HAP-1 (cell line): Measurements from ENCODE around the gene SYK.

Experiments
- DNase-seq, 2 experiments: peaks; one replicate each; pipeline ENCODE4 v3.0.0-alpha.2; 2016 to 2020; ENCODE audit warnings: low spot score in 2 of 2
- H3K27me3 ChIP-seq: fragments of 250-450 bp; sonication (Bioruptor Pico); 2 replicates; pipeline ENCODE4 v1.5.1; 2020; ENCODE audit warnings: low read depth, mild to moderate bottlenecking, moderate library complexity
- H3K36me3 ChIP-seq: fragments of 250-450 bp; sonication (Bioruptor Pico); replicated peaks from 2 replicates; pipeline ENCODE4 v1.5.1; 2020; ENCODE audit warnings: mild to moderate bottlenecking
- H3K4me1 ChIP-seq: fragments of 250-450 bp; sonication (Bioruptor Pico); 2 replicates; pipeline ENCODE4 v1.5.1; 2020; ENCODE audit warnings: mild to moderate bottlenecking
- H3K4me3 ChIP-seq: fragments of 250-450 bp; sonication (Bioruptor Pico); 2 replicates; pipeline ENCODE4 v1.5.1; 2020; ENCODE audit warnings: mild to moderate bottlenecking, moderate library complexity
- H3K9me3 ChIP-seq: fragments of 250-450 bp; sonication (Bioruptor Pico); 2 replicates; pipeline ENCODE4 v1.5.1; 2020; ENCODE audit warnings: mild to moderate bottlenecking, moderate library complexity
- in situ Hi-C: fragments of 300-500 bp; cut with MboI; formaldehyde crosslinking; loops from 3 replicates; pipeline ENCODE4 v1.14.3; 2020; ENCODE audit warnings: low sequenced_read_pairs, inconsistent platforms, mixed read lengths

SYK gene

DNA sequence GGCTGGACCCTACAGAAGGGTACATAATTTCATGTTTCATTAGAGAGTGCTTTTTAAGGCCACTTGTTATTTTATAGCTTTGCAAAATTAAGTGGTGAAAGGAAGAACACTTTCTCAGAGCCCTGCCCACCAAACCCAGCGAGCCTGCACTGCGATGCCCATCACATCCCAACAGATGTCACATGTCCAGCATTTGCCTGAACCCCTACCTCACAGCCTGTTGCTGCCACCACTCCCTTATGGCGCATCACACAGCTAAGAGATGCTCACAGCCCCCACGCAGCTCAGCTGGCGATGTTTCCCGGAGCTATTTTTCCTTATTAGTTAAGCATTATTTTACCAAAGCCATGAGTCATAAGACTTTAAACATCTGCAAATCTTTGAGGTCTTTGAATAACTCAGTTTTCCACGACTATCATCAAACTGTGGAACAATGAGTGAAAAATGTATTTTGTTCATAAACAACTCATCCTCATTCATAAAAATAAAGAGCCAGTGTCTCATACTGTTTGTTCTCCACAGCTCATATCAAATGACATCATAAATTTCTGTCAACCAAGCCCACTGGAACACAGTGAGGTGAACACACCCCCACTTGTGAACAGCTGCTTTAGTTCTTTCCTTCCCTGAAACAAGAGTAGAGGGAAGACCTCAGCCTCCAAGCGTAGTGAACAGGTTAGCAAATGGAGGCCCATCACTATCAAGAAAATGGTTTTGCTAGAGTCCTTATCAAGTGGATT is 104.9 kb downstream of the SYK start:
- in situ Hi-C loops, result loop anchor here (25.0 kb wide), 1 partner anchor 506 kb away; the partner anchor contains the start of gene NFIL3
- Histone ChIP-seq H3K36me3 (no peaks in the 10 kb centered on the region), H3K9me3 (peaks cover 4% of the 10 kb centered on the region; the same call in 1 of the 2 replicates), H3K4me1 (no peaks in the 10 kb centered on the region), H3K4me3 (no peak overlapping the region), H3K27me3 (no peaks in the 10 kb centered on the region)
- no peak for DNase-seq

DNA sequence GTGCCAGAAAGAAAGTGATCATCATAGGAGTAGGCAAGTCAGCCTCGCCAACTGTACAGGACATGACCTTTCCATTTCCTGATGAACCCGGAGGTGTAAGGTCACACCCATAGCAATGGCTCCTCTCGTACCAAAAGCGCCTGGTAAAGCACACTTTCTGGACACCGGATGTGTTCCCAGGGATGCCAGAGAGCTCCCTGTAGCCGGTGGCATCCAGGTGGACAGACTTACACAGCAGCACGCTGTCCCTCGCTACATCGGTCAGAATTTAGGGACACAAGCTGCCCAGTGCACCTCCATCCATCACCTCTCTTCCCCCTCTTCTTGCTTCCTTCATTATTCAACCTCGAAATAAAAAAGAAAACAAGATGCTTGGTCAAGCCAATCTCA is 105.4 kb downstream of the SYK start:
- peaks cover 4% of the 10 kb centered on the region; the same call in 1 of the 2 replicates for H3K9me3 ChIP-seq
- H3K4me3 ChIP-seq, result no peak overlapping the region
- no peaks in the 10 kb centered on the region for H3K36me3 ChIP-seq
- H3K27me3 ChIP-seq, result no peaks in the 10 kb centered on the region
- in situ Hi-C loops, result loop anchor here (25.0 kb wide), 1 partner anchor 505 kb away; the partner anchor contains the start of gene NFIL3
- DNase-seq, result no peak
- H3K4me1 ChIP-seq, result no peaks in the 10 kb centered on the region

DNA sequence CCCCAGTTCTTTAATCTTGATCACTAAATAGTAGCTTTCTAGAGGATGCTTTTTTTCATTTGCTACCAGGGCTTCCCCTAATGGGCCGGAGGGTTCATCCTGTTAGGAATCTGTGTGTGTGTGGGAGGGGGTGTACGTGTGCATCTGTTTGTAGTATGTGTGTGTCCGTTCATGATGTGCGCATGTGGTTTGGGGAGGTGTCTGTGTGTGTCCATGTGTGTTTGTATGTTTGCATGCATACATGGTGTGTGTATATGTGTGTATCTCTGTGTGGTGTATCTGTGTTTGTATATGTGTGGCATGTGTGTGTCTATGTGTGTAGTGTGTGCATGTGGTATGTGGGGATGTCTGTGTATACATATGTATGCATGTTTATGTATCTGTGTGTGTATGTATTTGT is 106.2 kb downstream of the SYK start:
- H3K9me3 ChIP-seq, result no peaks in the 10 kb centered on the region
- H3K4me1 ChIP-seq, result no peaks in the 10 kb centered on the region
- H3K4me3 ChIP-seq, result no peak overlapping the region
- DNase-seq, result no peak
- no peaks in the 10 kb centered on the region for H3K36me3 ChIP-seq
- H3K27me3 ChIP-seq, result no peaks in the 10 kb centered on the region
- in situ Hi-C loops, result loop anchor here (25.0 kb wide), 1 partner anchor 505 kb away; the partner anchor contains the start of gene NFIL3

DNA sequence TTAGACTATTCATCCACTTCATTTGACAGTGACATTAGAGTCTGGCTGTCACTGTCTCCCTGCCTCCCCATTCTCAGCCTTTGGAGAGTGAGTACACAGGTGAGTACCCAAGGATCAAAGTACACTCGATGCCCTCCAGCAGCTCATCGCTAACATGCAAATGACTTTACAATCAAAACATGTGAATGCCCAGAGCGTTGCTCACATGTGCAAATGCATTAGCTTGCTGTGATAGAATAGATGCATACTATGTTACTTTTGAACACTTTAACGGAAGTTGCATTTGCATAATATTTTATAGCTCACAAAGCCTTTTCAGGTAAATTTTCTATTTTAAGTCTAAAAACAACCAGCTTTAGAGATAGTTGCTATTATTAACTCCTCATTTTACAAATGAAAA is 107.6 kb downstream of the SYK start:
- Histone ChIP-seq H3K4me1 (no peaks in the 10 kb centered on the region), H3K36me3 (no peaks in the 10 kb centered on the region), H3K9me3 (no peaks in the 10 kb centered on the region), H3K4me3 (no peak overlapping the region), H3K27me3 (no peaks in the 10 kb centered on the region)
- in situ Hi-C loops, result loop anchor here (25.0 kb wide), 1 partner anchor 503 kb away; the partner anchor contains the start of gene NFIL3
- no peak for DNase-seq

DNA sequence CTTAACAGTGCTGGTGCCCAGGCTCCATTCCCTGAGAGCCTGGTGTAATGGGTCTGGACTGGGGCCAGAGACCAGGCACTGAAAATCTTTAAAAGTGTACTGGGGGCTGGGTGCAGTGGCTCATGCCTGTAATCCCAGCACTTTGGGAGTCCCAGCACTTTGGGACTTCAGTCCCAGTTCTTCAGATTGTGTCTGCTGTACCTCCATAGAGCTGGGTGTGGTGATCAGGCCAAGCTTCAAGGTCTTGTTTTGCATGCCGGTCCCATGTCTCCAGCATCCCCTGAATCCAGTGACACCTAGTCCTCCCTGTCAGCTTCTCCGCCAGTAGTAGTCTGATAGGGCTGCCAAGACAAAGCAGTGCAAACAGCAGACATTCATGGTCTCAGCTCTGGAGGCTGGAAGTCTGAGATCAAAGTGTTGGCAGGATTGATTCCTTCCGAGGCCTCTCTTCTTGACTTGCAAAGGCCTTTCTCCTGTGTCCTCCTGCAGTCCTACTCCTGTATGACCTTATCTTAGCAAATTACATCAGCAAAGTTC is 108.2 kb downstream of the SYK start:
- H3K4me1 ChIP-seq, result no peaks in the 10 kb centered on the region

DNA sequence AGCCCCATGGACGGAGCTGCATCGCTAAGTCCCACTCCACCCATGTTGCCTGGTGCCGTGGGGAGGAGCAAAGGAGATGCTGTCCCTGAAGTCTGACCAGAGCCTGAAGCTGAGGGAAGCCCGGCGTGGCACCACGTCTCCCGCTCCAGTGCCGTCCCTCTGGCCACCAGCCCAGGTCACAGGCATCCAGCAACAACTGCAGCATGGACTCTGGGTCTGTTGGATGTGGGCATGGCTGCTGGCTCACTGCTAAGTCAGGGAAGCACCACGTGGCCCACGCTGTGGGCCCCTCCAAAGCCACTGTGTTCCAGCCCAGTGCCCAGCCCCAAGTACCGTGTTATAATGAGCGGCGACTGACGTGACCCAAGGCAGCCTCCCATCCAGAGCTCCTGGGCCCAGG is 112.6 kb downstream of the SYK start:
- in situ Hi-C loops, result loop anchor here (10.0 to 25.0 kb wide), 2 partner anchors 498 to 811 kb away; partner anchors contain the start of gene NFIL3
- DNase-seq, result no peak
- Histone ChIP-seq H3K4me1 (no peaks in the 10 kb centered on the region), H3K9me3 (no peaks in the 10 kb centered on the region), H3K36me3 (no peaks in the 10 kb centered on the region), H3K4me3 (no peak overlapping the region), H3K27me3 (no peaks in the 10 kb centered on the region)

More for the DNA sequence above, 108.2 kb downstream of the SYK start:
- no peaks in the 10 kb centered on the region for H3K27me3 ChIP-seq
- H3K4me3 ChIP-seq, result no peak overlapping the region
- no peak for DNase-seq
- in situ Hi-C loops, result loop anchor here (10.0 to 25.0 kb wide), 2 partner anchors 502 to 815 kb away; partner anchors contain the start of gene NFIL3
- no peaks in the 10 kb centered on the region for H3K36me3 ChIP-seq
- H3K9me3 ChIP-seq, result no peaks in the 10 kb centered on the region

DNA sequence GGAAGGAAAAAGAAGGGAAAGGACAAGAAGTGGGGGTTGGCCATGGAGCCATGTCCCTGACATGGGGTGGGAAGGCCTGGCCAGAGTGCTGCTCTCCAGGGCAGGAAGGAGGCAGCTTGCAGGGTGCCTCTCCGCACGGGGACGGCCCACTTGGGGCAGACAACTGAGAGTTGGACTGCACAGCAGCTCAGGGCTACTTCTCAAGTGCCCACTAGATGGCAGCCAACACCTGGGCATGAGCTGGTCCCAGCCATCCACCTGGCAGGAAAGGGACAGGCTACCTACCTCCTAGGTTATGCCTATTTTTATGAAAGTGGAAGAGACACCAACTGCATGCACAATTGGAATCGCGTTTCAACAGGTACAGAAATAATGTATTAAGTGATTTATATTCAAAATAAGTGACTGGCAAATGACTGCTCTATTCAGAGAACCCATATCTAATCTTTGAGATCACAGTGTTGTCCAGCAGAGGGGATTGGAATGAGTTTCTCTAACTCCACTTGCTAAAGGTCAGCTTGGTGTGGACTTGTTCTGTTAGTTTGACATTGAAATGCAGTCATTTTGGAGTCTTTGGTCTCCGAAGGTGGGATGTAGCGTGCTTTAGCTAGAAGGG is 113.4 kb downstream of the SYK start:
- H3K27me3 ChIP-seq, result no peaks in the 10 kb centered on the region
- DNase-seq, result peak; percentile 52 to 80
- H3K9me3 ChIP-seq, result no peaks in the 10 kb centered on the region
- H3K4me1 ChIP-seq, result no peaks in the 10 kb centered on the region
- no peak overlapping the region for H3K4me3 ChIP-seq
- in situ Hi-C loops, result loop anchor here (5.0 to 25.0 kb wide), 3 partner anchors 497 to 810 kb away; partner anchors contain the start of gene NFIL3
- no peaks in the 10 kb centered on the region for H3K36me3 ChIP-seq

DNA sequence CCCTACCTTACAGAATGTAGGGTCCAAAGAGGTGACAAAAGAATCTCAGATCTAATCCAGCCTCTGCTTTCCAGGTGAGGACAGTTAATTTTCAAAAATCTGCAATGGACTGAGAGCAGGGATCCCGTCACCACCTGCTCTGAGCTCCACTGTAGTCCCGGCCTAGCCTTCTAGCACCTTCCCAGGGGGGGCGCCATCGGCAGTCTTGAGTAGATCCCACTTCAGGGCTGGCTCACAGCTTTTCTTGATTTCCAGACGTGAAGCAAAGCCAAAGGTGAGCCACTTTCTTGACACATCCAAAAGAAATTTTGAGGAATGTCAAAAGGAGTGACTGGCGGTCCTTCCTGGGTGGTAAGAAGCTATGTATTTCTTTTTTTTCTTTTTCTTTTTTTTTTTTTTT is 114.1 kb downstream of the SYK start:
- Histone ChIP-seq H3K27me3 (no peaks in the 10 kb centered on the region), H3K4me3 (no peak overlapping the region), H3K9me3 (no peaks in the 10 kb centered on the region), H3K4me1 (no peaks in the 10 kb centered on the region), H3K36me3 (no peaks in the 10 kb centered on the region)
- DNase-seq, result peak in 1 of 2 experiments; percentile 61
- in situ Hi-C loops, result loop anchor here (5.0 to 25.0 kb wide), 3 partner anchors 497 to 809 kb away; partner anchors contain the start of gene NFIL3

DNA sequence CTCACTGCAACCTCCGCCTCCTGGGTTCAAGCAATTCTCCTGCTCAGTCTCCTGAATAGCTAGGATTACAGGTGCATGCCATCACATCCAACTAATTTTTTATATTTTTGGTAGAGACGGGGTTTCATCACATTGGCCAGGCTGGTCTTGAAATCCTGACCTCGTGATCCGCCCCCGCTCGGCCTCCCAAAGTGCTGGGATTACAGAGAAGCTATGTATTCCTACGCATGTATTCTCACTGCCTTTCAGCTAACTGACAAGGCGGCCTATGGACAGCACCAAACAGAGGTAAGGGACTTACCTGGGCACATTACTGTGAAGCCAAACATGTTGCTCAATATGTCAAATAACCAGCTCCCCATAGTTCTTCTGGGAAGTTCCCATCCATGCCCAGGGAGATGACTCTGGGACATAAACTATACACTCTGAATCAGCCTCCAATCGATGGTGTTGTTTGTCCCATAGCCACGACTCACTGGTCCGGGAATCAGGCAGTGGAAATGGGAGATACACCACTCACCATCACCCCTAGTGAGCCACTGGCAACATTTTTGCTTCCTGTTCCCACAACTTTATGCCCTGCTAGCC is 114.6 kb downstream of the SYK start:
- in situ Hi-C loops, result loop anchor here (5.0 to 25.0 kb wide), 3 partner anchors 496 to 809 kb away; partner anchors contain the start of gene NFIL3
- H3K36me3 ChIP-seq, result no peaks in the 10 kb centered on the region
- H3K27me3 ChIP-seq, result no peaks in the 10 kb centered on the region
- no peaks in the 10 kb centered on the region for H3K4me1 ChIP-seq
- DNase-seq, result no peak
- H3K9me3 ChIP-seq, result no peaks in the 10 kb centered on the region
- H3K4me3 ChIP-seq, result no peak overlapping the region

DNA sequence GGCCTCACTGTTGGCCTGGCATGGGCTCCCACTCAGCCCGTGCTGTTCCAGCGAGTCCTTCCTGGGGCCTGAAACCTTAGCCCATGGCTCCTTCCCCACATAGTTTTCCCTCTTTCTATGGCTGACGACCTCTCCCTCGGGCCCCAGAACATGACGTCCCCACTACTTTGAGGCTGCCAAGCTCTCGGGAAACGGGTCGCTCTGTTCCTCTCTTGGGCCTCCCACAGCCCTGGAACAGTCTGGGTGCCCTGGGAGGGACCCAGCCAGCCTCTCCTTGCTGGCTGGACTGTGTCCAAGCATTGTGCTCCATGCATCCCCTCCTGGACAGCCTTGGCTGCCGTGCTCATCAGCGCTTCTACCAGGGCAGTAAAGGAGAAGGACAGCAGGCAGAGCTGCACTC is 118.3 kb downstream of the SYK start:
- no peaks in the 10 kb centered on the region for H3K9me3 ChIP-seq
- in situ Hi-C loops, result loop anchor here (5.0 to 25.0 kb wide), 3 partner anchors 492 to 805 kb away; partner anchors contain the start of gene NFIL3
- no peaks in the 10 kb centered on the region for H3K4me1 ChIP-seq
- no peak overlapping the region for H3K4me3 ChIP-seq
- H3K36me3 ChIP-seq, result no peaks in the 10 kb centered on the region
- H3K27me3 ChIP-seq, result peaks cover 2% of the 10 kb centered on the region; the same call in 1 of the 2 replicates
- DNase-seq, result no peak

DNA sequence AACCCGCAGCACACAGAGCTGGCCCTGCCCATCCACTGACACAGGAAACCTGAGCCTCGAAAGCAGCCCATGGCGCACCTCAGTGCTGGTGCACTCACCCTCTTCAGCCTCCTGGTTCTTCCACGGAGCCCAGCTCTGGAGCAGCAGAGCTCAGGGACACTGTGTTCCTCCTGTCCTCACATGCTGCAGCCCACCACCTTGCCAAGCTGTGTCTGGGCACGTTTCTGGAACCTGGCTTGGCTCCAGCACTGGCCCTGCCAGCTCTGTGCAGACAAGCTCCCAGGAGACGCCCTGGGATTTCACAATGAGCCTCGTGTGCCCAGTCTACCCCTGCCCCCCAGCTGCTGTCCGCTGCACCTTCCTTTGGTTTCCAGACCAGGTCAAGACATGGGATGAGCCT is 119.5 kb downstream of the SYK start:
- DNase-seq, result no peak
- H3K9me3 ChIP-seq, result no peaks in the 10 kb centered on the region
- in situ Hi-C loops, result loop anchor here (25.0 kb wide), 1 partner anchor 491 kb away; the partner anchor contains the start of gene NFIL3

DNA sequence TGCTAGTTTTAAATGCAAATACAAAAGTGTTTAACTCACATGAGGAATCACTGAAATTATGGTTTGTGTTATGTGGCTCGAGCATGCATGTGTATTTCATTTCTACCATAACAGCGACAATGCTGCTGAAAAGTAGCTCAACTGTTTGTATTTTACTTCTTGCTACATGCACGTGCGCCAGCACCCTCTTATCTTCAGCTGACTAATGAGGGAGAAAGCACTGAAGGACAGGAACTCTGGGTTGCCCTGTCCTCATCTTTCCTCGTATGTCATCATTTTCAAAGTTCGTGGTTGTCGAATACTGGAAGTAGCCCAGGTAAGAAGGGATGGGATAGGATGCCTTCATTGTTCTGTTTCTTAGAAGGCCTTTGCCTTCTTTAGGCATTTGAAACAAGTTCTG is 120.3 kb downstream of the SYK start:
- in situ Hi-C loops, result loop anchor here (25.0 kb wide), 1 partner anchor 490 kb away; the partner anchor contains the start of gene NFIL3
- Histone ChIP-seq H3K4me3 (no peak overlapping the region), H3K9me3 (no peaks in the 10 kb centered on the region), H3K27me3 (peaks cover 2% of the 10 kb centered on the region; the same call in 1 of the 2 replicates), H3K36me3 (no peaks in the 10 kb centered on the region), H3K4me1 (no peaks in the 10 kb centered on the region)
- DNase-seq, result no peak

More for the DNA sequence above, 119.5 kb downstream of the SYK start:
- Histone ChIP-seq H3K36me3 (no peaks in the 10 kb centered on the region), H3K27me3 (peaks cover 2% of the 10 kb centered on the region; the same call in 1 of the 2 replicates), H3K4me1 (no peaks in the 10 kb centered on the region), H3K4me3 (no peak overlapping the region)

DNA sequence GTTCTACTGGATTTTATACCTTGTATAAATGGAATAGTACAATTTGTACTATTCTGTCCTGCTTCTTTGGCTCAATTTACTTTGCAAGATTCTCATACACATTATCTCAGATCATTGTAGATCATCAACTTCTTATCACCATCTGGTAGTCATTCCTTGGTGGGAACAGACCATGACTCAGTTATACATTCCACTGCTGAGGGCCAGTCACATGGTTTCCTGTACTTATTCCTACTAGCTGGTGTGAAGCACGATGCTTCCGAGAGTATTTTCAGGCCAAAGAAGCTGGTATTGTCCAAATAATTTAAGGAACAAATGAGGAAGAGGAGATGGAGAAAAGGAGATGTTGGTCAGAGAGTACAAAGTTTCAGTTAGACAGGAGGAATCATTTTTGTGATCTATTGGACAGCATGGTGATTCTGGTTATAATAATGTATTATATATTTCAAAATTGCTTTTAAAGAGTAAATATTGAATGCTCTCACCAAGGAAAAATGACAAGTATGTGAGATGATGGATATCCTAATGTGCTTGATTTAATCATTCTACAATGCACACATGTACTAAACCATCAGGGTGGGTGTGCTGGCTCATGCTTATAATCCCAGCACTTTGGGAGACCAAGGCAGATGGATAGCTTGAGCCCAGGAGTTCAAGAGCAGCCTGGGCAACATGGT is 124.1 kb downstream of the SYK start:
- in situ Hi-C loops, result no loop called here
- Histone ChIP-seq H3K27me3 (peaks cover 2% of the 10 kb centered on the region; the same call in 1 of the 2 replicates), H3K36me3 (no peaks in the 10 kb centered on the region), H3K4me1 (peaks cover 6% of the 10 kb centered on the region; the same call in 1 of the 2 replicates), H3K4me3 (no peak overlapping the region), H3K9me3 (no peaks in the 10 kb centered on the region)
- no peak for DNase-seq
